Liver (tissue), 9 donors: ENCODE data around the gene KRTAP5-1. TPM values are rescaled to one million over a fixed set of nuclear protein-coding genes. Genes with fewer than 3 reads are reported as not detected.

Experiments
- DNase-seq: peaks from one replicate; pipeline ENCODE4 v3.0.0-alpha.2; 2017; ENCODE audit warnings: low spot score
- H3K27ac ChIP-seq, 2 donors: one replicate each; pipeline ENCODE4 v1.7.0; 2013; ENCODE audit warnings: inconsistent platforms in 2 of 2, low read length in 2 of 2, control low read depth in 1 of 2, low read depth in 1 of 2, mild to moderate bottlenecking in 1 of 2
- H3K27me3 ChIP-seq, 4 donors: one replicate each; pipeline versions ENCODE4 v1.6.1 to v1.7.0; 2013; ENCODE audit warnings: low read length in 3 of 4, inconsistent platforms in 1 of 4, mild to moderate bottlenecking in 1 of 4, moderate library complexity in 1 of 4; ENCODE audit not compliant: control insufficient read depth in 4 of 4, insufficient read depth in 4 of 4
- H3K36me3 ChIP-seq, 4 donors: one replicate each; pipeline versions ENCODE4 v1.6.1 to v1.7.0; 2013; ENCODE audit warnings: low read length in 3 of 4, mild to moderate bottlenecking in 3 of 4, low read depth in 1 of 4, moderate library complexity in 1 of 4; ENCODE audit not compliant: control insufficient read depth in 4 of 4, insufficient read depth in 3 of 4
- H3K4me1 ChIP-seq, 4 donors: one replicate each; pipeline versions ENCODE4 v1.6.1 to v1.7.0; 2013; ENCODE audit warnings: low read length in 3 of 4, mild to moderate bottlenecking in 3 of 4, moderate library complexity in 1 of 4; ENCODE audit not compliant: control insufficient read depth in 4 of 4, insufficient read depth in 4 of 4
- H3K4me3 ChIP-seq, 3 donors: one replicate each; pipeline versions ENCODE4 v1.6.1 to v1.7.0; 2013; ENCODE audit warnings: low read length in 3 of 3, control low read depth in 1 of 3, low read depth in 1 of 3, mild to moderate bottlenecking in 1 of 3
- H3K9ac ChIP-seq, 2 donors: one replicate each; pipeline ENCODE4 v1.7.0; 2013; ENCODE audit warnings: low read length in 2 of 2, mild to moderate bottlenecking in 2 of 2, moderate library complexity in 2 of 2, control low read depth in 1 of 2, low read depth in 1 of 2
- H3K9me3 ChIP-seq, 4 donors: one replicate each; pipeline versions ENCODE4 v1.6.1 to v1.7.0; 2013; ENCODE audit warnings: low read length in 3 of 4; ENCODE audit not compliant: control insufficient read depth in 4 of 4
- EGR1 ChIP-seq, 2 donors: IDR thresholded peaks; 2 replicates each; pipeline ENCODE4 v1.6.1; 2016 to 2018; ENCODE audit warnings: antibody characterized with exemption in 2 of 2, low read depth in 2 of 2
- FOXA1 ChIP-seq: IDR thresholded peaks from 2 replicates; pipeline ENCODE4 v1.6.1; 2016; ENCODE audit warnings: antibody characterized with exemption
- FOXA2 ChIP-seq: IDR thresholded peaks from 2 replicates; pipeline ENCODE4 v1.6.1; 2016; ENCODE audit warnings: antibody characterized with exemption
- GABPA ChIP-seq, 2 donors: IDR thresholded peaks in 1 of 2; conservative IDR thresholded peaks in 1 of 2; 2 replicates each; pipeline ENCODE4 v1.6.1; 2016; ENCODE audit warnings: antibody characterized with exemption in 2 of 2, mild to moderate bottlenecking in 1 of 2, moderate library complexity in 1 of 2
- HNF4A ChIP-seq, 2 donors: conservative IDR thresholded peaks; 2 replicates each; pipeline ENCODE4 v1.6.1; 2016; ENCODE audit warnings: antibody characterized with exemption in 2 of 2, mild to moderate bottlenecking in 2 of 2
- HNF4G ChIP-seq: IDR thresholded peaks from 2 replicates; pipeline ENCODE4 v1.6.1; 2016; ENCODE audit warnings: antibody characterized with exemption
- JUND ChIP-seq, 2 donors: IDR thresholded peaks; 2 replicates each; pipeline ENCODE4 v1.6.1; 2016; ENCODE audit warnings: antibody characterized with exemption in 2 of 2
- MAX ChIP-seq: IDR thresholded peaks from 2 replicates; pipeline ENCODE4 v1.6.1; 2016; ENCODE audit warnings: antibody characterized with exemption
- RAD21 ChIP-seq, 2 donors: IDR thresholded peaks; 2 replicates each; pipeline ENCODE4 v1.6.1; 2016; ENCODE audit warnings: antibody characterized with exemption in 2 of 2, mild to moderate bottlenecking in 2 of 2
- RXRA ChIP-seq, 2 donors: IDR thresholded peaks; 2 replicates each; pipeline ENCODE4 v1.6.1; 2017 to 2018; ENCODE audit warnings: antibody characterized with exemption in 2 of 2, mild to moderate bottlenecking in 1 of 2
- SP1 ChIP-seq: IDR thresholded peaks from 2 replicates; pipeline ENCODE4 v1.6.1; 2018; ENCODE audit warnings: antibody characterized with exemption, mild to moderate bottlenecking
- YY1 ChIP-seq: IDR thresholded peaks from 2 replicates; pipeline ENCODE4 v1.6.1; 2016; ENCODE audit warnings: antibody characterized with exemption, mild to moderate bottlenecking
- ZBTB33 ChIP-seq: IDR thresholded peaks from 2 replicates; pipeline ENCODE4 v1.6.1; 2016; ENCODE audit warnings: antibody characterized with exemption
- WGBS: extraction: QIAGEN DNeasy Blood & Tissue Kit; methylation state at CpG from one replicate; pipeline ENCODE4 v1.1.7; 2013; 5-methylcytosine and 5-hydroxymethylcytosine counted together
- polyA plus RNA-seq, 2 donors: library from polyadenylated mRNA; stranded (reverse) in 1 of 2; unstranded in 1 of 2; fragments of 200-250 nt in 1 of 2; fragments of >200 nt in 1 of 2; fragmentation: Nextera tagmentation in 1 of 2; extraction: Ambion mirVana in 1 of 2; gene quantifications; one replicate each; pipeline versions ENCODE4 v1.2.1 to v1.2.3, GENCODE V29; 2013 to 2015
- total RNA-seq, 2 donors: library from RNA; depleted of rRNA; stranded (reverse); fragments of >200 nt; gene quantifications; one replicate each; pipeline ENCODE4 v1.2.3, GENCODE V29; 2014
- TF ChIP-seq, protein P1 (sequence below): IDR thresholded peaks from 2 replicates; pipeline ENCODE4 v1.6.1; 2016; ENCODE audit warnings: antibody characterized with exemption, mild to moderate bottlenecking
- TF ChIP-seq, protein P2 (sequence below): fragments of 150-350 bp; IDR thresholded peaks from 2 replicates; pipeline ENCODE4 v1.5.1; 2017; ENCODE audit warnings: improper control_type of control experiment, low read depth, low read length; ENCODE audit not compliant: missing input control
- TF ChIP-seq, protein P3 (sequence below): IDR thresholded peaks from 2 replicates; pipeline ENCODE4 v1.6.1; 2016; ENCODE audit warnings: antibody characterized with exemption
- donor health status: healthy.
- donor health status: healthy.
- donor health status: healthy.
- donor health status: healthy.
- donor health status: healthy.

Gene KRTAP5-1
- total and polyA plus RNA-seq, 4 donors, result not detected

- H3K36me3 ChIP-seq, result no peaks in the 10 kb centered on the region
- H3K27me3 ChIP-seq, result no peaks in the 10 kb centered on the region
- H3K9me3 ChIP-seq, result no peaks in the 10 kb centered on the region
These were observed 31.1 kb downstream of the KRTAP5-1 start for GRCh38 chr11:1553808-1554594.

DNA sequence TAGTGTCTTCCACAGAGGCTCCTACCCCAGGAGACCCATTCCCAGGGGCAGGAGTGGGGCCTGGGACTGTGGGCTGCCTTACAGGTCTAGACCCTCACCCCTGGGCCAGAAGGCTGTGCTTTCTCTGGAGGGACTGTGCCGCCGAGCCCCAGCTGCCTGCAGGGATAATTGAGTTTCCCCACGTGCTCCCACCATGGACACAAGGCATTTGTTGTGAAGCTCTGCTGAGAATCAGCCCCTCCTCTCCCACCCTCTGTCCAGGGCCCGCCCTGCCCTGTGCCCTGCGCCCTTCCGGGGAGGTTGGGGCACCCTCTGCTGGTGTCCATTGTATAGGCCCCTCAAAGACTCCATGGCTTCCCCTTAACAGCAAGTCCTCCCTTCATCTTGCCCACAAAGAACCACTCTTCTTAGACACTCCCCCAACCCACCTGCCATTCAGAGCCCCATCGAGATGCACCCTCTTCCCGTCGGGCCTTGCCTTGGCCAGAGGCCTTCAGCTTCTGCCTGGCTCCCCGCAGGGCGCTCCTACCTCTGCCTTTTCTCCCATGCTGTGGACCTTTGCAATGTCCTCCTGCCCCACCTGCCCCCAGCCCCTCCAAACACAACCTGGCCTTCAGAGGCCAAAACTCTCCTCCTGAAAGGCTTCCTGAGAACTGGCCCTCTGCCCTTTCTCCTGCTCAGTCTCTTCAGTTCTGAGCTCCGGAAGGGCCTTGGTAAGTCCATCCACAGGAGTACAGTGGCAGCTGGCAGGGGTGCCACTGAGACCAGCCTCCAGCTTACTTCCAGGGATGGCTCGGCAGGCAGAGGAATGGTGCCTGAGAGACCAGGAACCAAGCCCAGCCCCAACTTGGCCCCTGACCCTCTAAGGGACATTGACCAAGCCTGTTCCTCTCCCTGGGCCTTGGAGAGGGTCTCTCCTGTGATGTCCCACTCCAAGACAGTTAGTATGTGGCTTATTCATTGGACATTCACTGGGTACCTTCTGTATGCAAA lies 35.4 kb downstream of the KRTAP5-1 start:
- H3K27me3 ChIP-seq, result peaks cover 0 to 2% (median 0%) of the 10 kb centered on the region in 4 donors
- H3K36me3 ChIP-seq, result no peaks in the 10 kb centered on the region
- peaks cover 2 to 17% (median 9%) of the 10 kb centered on the region in 4 donors for H3K4me1 ChIP-seq
- H3K9ac ChIP-seq, result no peak overlapping the region
- no peak overlapping the region for H3K27ac ChIP-seq
- no peak for TF ChIP-seq GABPA (IDR thresholded peaks at IDR 0.05 in 1 of 2, conservative IDR thresholded peaks at IDR 0.05 in 1 of 2)
- TF ChIP-seq SP1, result no peak
- no peak for TF ChIP-seq MAX
- no peak for TF ChIP-seq RAD21 (IDR thresholded peaks at IDR 0.05)
- TF ChIP-seq HNF4G, result no peak
- no peak for TF ChIP-seq FOXA2
- TF ChIP-seq, protein P1, sequence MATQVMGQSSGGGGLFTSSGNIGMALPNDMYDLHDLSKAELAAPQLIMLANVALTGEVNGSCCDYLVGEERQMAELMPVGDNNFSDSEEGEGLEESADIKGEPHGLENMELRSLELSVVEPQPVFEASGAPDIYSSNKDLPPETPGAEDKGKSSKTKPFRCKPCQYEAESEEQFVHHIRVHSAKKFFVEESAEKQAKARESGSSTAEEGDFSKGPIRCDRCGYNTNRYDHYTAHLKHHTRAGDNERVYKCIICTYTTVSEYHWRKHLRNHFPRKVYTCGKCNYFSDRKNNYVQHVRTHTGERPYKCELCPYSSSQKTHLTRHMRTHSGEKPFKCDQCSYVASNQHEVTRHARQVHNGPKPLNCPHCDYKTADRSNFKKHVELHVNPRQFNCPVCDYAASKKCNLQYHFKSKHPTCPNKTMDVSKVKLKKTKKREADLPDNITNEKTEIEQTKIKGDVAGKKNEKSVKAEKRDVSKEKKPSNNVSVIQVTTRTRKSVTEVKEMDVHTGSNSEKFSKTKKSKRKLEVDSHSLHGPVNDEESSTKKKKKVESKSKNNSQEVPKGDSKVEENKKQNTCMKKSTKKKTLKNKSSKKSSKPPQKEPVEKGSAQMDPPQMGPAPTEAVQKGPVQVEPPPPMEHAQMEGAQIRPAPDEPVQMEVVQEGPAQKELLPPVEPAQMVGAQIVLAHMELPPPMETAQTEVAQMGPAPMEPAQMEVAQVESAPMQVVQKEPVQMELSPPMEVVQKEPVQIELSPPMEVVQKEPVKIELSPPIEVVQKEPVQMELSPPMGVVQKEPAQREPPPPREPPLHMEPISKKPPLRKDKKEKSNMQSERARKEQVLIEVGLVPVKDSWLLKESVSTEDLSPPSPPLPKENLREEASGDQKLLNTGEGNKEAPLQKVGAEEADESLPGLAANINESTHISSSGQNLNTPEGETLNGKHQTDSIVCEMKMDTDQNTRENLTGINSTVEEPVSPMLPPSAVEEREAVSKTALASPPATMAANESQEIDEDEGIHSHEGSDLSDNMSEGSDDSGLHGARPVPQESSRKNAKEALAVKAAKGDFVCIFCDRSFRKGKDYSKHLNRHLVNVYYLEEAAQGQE, result no peak
- no peak for TF ChIP-seq EGR1 (IDR thresholded peaks at IDR 0.05; ENCODE audit: low read depth in 2 of 2)
- no peak for TF ChIP-seq JUND (IDR thresholded peaks at IDR 0.05)
- TF ChIP-seq RXRA (IDR thresholded peaks at IDR 0.05), result no peak
- no peak for DNase-seq
- H3K4me3 ChIP-seq, result no peak overlapping the region
- H3K9me3 ChIP-seq, result no peaks in the 10 kb centered on the region
- WGBS, result 88% methylated on average over 13 of the region's 13 CpGs

More at GRCh38 chr11:1553808-1554594, 31.1 kb downstream of the KRTAP5-1 start:
- TF ChIP-seq FOXA1 (no peak), RXRA (IDR thresholded peaks at IDR 0.05) (no peak), YY1 (no peak), HNF4A (conservative IDR thresholded peaks at IDR 0.05) (no peak), ZBTB33 (no peak), JUND (IDR thresholded peaks at IDR 0.05) (no peak)
- TF ChIP-seq, protein P2, sequence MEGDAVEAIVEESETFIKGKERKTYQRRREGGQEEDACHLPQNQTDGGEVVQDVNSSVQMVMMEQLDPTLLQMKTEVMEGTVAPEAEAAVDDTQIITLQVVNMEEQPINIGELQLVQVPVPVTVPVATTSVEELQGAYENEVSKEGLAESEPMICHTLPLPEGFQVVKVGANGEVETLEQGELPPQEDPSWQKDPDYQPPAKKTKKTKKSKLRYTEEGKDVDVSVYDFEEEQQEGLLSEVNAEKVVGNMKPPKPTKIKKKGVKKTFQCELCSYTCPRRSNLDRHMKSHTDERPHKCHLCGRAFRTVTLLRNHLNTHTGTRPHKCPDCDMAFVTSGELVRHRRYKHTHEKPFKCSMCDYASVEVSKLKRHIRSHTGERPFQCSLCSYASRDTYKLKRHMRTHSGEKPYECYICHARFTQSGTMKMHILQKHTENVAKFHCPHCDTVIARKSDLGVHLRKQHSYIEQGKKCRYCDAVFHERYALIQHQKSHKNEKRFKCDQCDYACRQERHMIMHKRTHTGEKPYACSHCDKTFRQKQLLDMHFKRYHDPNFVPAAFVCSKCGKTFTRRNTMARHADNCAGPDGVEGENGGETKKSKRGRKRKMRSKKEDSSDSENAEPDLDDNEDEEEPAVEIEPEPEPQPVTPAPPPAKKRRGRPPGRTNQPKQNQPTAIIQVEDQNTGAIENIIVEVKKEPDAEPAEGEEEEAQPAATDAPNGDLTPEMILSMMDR, result no peak
- TF ChIP-seq, protein P3, sequence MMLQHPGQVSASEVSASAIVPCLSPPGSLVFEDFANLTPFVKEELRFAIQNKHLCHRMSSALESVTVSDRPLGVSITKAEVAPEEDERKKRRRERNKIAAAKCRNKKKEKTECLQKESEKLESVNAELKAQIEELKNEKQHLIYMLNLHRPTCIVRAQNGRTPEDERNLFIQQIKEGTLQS, result no peak
- no peak for DNase-seq
- Histone ChIP-seq H3K4me1 (peaks cover 3 to 8% (median 8%) of the 10 kb centered on the region in 4 donors), H3K9ac (no peak overlapping the region), H3K4me3 (no peak overlapping the region), H3K27ac (no peak overlapping the region)
- WGBS, result 42% methylated on average over 20 of the region's 20 CpGs
